Inferior parietal cortex (tissue), 1 donor: Measurements from ENCODE around the gene OLFM1.

Source experiments
- DNase-seq: peaks from one replicate; pipeline ENCODE4 v3.0.0-alpha.2; 2016; ENCODE audit errors: extremely low spot score

The OLFM1 gene

DNA sequence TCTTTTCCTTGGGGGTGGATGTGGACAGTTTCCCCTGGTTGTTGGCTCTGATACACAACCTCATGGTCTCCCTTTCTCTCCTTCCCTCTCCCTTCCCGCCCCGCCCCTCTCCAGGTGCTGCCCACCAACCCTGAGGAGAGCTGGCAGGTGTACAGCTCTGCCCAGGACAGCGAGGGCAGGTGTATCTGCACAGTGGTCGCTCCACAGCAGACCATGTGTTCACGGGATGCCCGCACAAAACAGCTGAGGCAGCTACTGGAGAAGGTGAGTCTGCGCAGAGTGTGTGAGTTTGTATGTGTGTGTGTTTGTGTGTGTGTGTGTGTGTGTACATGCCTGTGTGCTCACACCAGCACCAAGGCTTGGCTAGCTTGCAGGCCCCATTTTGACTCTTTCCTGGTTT lies 2.6 kb downstream of the OLFM1 start:
- DNase-seq = no peak

DNA sequence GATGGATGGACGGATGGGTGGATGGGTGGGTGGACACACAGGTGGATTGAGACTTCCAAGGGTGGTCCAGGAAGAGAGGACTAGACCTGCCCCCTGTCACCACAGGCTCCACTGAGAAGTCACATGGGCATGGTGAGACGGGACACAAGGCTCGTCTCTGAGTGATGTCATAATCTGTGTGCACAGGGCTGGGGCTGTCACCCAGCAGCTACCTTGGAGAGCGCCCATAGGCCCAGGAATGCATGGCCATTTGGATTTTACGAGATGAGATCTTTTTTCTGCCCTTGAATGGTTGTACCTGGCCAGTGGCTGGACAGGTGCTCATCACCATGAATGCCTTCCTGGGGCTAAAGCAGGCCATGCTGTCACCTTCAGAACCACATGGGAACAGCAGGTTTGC lies 3.1 kb downstream of the OLFM1 start:
- no peak for DNase-seq

DNA sequence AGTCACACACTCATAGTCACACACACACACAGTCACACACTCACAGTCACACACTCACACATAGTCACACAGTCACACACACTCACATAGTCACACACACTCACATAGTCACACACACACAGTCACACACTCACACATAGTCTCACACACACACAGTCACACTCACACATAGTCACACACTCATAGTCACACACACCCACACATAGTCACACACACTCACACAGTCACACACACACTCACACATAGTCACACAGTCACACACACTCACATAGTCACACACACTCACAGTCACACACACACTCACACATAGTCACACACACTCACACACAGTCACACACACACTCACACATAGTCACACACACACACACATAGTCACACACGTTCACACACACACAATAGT lies 4.1 kb downstream of the OLFM1 start:
- DNase-seq = no peak

GRCh38 chr9:135093111-135093510 lies 5.6 kb downstream of the OLFM1 start:
- no peak for DNase-seq

DNA sequence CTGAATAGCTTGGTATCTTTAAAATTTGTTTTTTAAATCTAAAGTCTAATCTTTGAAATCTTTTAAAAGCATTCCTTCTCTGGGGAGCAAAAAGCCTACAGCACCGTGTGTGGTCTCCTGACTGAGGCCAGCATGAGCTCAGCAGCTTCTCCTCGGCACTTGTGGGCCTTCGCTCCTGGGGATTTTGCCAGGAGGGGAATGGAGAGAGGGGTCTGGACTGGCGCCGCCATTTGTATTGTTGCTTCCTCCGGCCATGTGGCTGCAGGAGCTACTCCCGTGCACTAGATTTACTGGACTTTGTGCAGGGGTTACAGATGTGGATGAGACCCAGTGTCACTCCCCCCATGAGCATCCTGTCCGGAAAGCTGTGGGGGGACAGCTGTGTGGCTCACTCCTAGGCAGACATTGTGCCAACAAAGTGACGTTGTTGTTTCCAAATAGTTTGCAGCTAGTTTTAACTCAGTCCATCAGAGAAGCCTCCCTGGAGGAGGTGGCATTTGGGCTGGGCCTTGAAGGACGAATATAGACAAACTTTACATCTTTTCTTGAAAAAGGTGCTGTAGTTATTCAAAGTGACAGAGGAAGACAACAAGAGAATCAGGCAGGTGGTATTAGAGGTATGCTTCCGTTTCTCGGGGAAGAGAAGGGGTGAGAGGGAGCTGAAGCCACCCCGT lies 6.6 kb downstream of the OLFM1 start:
- DNase-seq = no peak

- DNase-seq = no peak
Measured at GRCh38 chr9:135095470-135096407, 8.3 kb downstream of the OLFM1 start.

- DNase-seq = no peak
Measured at GRCh38 chr9:135096408-135096895, 9.0 kb downstream of the OLFM1 start.

DNA sequence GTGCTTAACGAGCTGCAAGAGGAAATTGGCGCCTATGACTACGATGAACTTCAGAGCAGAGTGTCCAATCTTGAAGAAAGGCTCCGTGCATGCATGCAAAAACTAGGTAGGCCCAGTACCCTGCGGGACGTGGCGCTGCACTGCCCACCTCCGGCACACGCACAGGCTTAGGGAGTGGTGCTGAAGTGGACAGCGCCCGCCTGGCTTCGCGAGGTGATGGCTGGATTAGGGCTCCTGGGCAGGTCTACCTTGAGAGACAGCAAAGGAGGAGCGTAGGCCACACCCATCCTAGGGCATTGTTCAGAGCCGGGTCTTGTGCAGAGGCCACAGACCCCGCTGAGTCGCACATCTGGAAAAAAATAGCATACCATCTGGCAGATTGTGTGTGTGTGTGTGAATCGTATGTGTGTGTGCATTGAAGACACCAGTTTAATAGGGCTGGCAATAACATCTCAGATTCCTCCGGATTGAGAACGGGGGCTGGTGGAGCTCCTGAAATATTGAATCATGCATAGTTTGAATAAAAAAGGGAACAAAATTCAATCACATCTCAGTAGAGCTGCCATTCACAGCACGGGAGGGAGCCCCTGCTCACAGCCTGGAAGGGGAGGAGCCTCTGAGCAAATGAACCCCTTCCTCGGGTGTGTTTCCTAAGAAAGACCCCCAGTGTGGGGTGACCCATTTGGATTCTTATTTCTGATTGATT lies 11.1 kb downstream of the OLFM1 start:
- DNase-seq = no peak

- DNase-seq = no peak
Measured at GRCh38 chr9:135099574-135099973, 12.1 kb downstream of the OLFM1 start.

- no peak for DNase-seq
Measured at GRCh38 chr9:135100241-135100681, 12.8 kb downstream of the OLFM1 start.

DNA sequence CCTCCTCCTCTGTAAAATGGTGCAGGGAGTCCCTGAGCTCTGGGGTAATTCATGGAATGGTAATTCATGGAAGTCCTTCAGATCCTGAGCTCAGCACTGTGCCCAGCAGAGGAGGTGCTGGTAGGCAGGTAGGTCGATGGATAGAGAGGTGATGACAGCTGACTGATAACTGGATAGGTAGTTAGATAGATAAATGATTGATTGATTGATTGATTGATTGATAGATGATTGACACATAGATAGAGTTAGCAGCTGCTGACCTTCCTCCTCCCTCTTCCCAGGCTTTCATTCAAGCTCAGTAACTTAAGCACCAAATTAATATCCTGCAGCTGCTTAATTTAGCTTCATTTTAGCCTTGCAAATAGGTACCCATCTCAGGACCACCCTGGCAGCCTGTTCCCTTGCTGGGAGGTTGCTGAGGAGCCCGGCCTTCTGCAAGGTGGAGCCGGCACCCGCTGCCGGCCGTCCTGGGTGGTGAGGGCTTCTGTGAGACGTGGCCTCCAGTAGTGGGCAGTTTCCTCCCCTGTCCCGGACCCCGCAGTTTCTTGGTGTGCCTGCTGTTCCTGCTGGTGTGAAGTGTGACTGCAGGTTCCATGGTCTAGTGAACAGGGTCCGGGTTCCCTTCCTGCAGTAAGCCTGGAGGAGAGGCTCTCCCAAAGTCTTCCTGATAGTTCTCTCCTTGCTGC lies 13.4 kb downstream of the OLFM1 start:
- no peak for DNase-seq

GRCh38 chr9:135101486-135101885 lies 14.0 kb downstream of the OLFM1 start:
- DNase-seq = no peak

GRCh38 chr9:135101926-135102325 lies 14.5 kb downstream of the OLFM1 start:
- DNase-seq = no peak

- DNase-seq = no peak
Measured at GRCh38 chr9:135102331-135102730, 14.9 kb downstream of the OLFM1 start.

GRCh38 chr9:135103001-135103446 lies 15.6 kb downstream of the OLFM1 start:
- no peak for DNase-seq

DNA sequence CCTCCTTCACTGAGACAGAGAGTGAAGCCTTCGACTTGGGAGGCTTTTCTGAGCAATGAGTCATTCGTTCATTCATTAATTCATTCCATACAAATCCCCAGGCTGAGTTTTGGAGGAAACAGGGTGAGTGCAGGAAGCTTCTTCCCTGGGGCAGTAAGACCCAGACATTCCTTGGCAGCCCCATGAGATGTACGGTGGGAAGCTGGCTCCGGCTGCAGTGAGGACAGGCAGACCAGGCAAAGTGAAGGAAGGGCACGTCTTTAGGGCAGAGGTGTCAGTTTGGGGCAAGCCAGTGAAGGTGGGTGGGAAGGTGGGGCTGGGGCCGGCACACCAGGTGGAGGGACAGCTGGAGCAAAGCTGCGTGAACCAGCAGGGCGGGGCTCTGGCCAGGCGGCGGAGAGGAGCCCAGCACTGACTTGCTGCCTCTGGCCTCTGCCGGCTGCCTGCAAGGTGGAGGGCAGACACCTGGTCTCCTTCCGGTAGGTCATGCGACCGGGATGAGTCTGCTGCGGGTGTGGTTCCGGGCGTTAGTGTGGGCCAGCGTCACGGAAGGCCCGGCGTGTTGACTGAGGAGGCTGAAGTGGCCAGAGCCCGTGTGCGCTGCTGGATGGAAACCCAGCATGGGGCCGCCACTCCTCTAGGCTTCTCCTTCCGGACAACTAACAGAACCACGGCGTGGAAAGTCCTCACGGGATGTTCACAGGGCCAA lies 16.6 kb downstream of the OLFM1 start:
- DNase-seq = no peak

- DNase-seq = no peak
Measured at GRCh38 chr9:135104761-135105160, 17.3 kb downstream of the OLFM1 start.

DNA sequence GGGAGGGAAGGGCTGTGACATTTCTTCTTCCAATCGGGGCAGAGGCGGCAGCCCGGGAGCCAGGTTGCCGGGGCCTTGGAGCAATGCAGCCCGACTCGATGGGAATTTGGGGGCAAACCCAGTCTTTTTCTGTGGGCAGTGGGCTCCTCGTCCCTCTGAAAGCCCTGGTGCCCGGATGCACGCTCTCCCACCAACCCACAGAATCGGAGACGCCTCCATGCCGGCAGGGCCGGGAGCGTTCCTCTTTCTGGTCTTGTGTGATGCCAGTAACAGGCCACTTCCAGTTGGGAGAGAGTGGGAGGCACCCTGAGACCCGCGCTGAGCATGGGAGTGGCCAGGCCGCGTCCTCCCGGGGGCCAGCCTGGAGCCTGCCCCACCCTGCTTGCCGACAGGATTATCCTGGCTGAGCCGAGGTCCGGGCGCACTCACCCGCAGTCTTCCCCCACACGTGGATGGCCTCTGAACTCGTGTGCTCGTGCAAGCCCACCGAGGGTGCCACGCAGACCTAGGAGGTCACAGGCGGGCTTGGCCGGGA lies 17.8 kb downstream of the OLFM1 start:
- no peak for DNase-seq

DNA sequence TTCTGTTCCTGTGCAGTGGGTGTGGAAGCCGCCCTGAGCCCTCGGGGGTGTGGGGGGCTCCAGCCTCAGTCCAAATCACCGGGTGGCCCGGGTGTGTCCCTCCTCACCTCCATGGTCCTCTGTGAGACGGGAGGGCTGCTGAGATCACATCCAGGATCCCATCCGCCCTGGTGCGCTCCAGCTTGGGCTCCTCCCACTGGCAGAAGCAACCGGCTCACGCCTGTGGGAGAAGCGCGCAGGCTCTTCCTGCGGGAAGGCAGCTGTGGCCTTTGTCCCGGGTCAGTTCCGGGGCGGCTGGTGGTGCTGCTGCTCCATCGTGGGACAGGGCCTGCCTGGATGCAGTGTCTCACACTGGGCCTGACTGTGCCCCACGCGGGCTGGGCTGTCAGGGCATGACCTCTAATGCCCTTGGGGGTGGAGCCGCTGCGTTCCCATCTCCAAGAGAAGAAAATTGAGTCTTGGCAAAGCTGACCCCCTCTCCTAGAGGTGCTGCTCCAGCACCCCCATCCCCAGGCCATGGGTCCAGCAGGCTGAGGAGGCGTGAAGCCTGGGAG lies 18.5 kb downstream of the OLFM1 start:
- no peak for DNase-seq

GRCh38 chr9:135106551-135107270 lies 19.2 kb downstream of the OLFM1 start:
- DNase-seq = no peak
